CD8-positive, alpha-beta memory T cell (primary cell): ENCODE data around the gene C21orf58. TPM values are rescaled to one million over a fixed set of nuclear protein-coding genes. Genes with fewer than 3 reads are reported as not detected.

ENCODE experiments used
- CTCF ChIA-PET: fragments of 350-600 bp; sonication (Branson Sonifier 250); formaldehyde crosslinking; loops from one replicate; lab custom pipeline; 2021; ENCODE audit warnings: antibody characterized with exemption; lab: Charles Lee
- POLR2A ChIA-PET: fragments of 350-600 bp; sonication (Branson Sonifier 250); formaldehyde crosslinking; loops from one replicate; lab custom pipeline; 2021; ENCODE audit warnings: antibody characterized with exemption; lab: Charles Lee
- DNase-seq, 5 donors: peaks; one replicate each; pipeline versions ENCODE4 v3.0.0 to v3.0.0-alpha.2; 2020 to 2022; ENCODE audit warnings: mixed read lengths in 1 of 5
- H3K27ac ChIP-seq: one replicate; pipeline ENCODE4 v1.7.0; 2013; ENCODE audit warnings: low read depth, mild to moderate bottlenecking, low read length, moderate library complexity
- H3K27me3 ChIP-seq: 2 replicates; pipeline ENCODE4 v1.7.0; 2013; ENCODE audit warnings: low read length, mild to moderate bottlenecking; ENCODE audit not compliant: insufficient read depth, poor library complexity, severe bottlenecking
- H3K36me3 ChIP-seq: 2 replicates; pipeline ENCODE4 v1.7.0; 2013; ENCODE audit warnings: mild to moderate bottlenecking, low read length, moderate library complexity; ENCODE audit not compliant: insufficient read depth
- H3K4me1 ChIP-seq: 2 replicates; pipeline ENCODE4 v1.7.0; 2013; ENCODE audit warnings: mild to moderate bottlenecking, low read length, moderate library complexity; ENCODE audit not compliant: insufficient read depth
- H3K4me3 ChIP-seq: 2 replicates; pipeline ENCODE4 v1.7.0; 2013; ENCODE audit warnings: mild to moderate bottlenecking, low read length
- H3K9me3 ChIP-seq: 2 replicates; pipeline ENCODE4 v1.7.0; 2013; ENCODE audit warnings: mild to moderate bottlenecking, low read length
- H3K27ac Mint-ChIP-seq, 8 donors: one replicate each; pipeline ENCODE4 v1.8.0; 2020 to 2021; ENCODE audit warnings: mixed read lengths in 8 of 8, mild to moderate bottlenecking in 6 of 8, inconsistent platforms in 3 of 8, moderate library complexity in 3 of 8
- H3K27me3 Mint-ChIP-seq, 2 donors: one replicate each; pipeline ENCODE4 v1.8.0; 2020 to 2021; ENCODE audit warnings: mixed read lengths in 2 of 2, mild to moderate bottlenecking in 1 of 2, moderate library complexity in 1 of 2
- H3K36me3 Mint-ChIP-seq, 3 donors: one replicate each; pipeline ENCODE4 v1.8.0; 2020 to 2021; ENCODE audit warnings: mixed read lengths in 3 of 3, inconsistent platforms in 1 of 3, mild to moderate bottlenecking in 1 of 3
- H3K4me1 Mint-ChIP-seq, 3 donors: one replicate each; pipeline ENCODE4 v1.8.0; 2020 to 2021; ENCODE audit warnings: mixed read lengths in 3 of 3, inconsistent platforms in 1 of 3, mild to moderate bottlenecking in 1 of 3
- H3K4me3 Mint-ChIP-seq, 7 donors: one replicate each; pipeline ENCODE4 v1.8.0; 2020 to 2021; ENCODE audit warnings: mixed read lengths in 7 of 7, mild to moderate bottlenecking in 6 of 7, moderate library complexity in 4 of 7, inconsistent platforms in 2 of 7
- H3K9me3 Mint-ChIP-seq, 5 donors: one replicate each; pipeline ENCODE4 v1.8.0; 2020 to 2022; ENCODE audit warnings: mixed read lengths in 5 of 5, mild to moderate bottlenecking in 3 of 5, moderate library complexity in 2 of 5, inconsistent platforms in 1 of 5
- polyA plus RNA-seq: library from polyadenylated mRNA; unstranded; fragments of 300-500 nt; fragmentation: Illumina TruSeq; gene quantifications from one replicate; pipeline ENCODE4 v1.2.3, GENCODE V29; 2021
- total RNA-seq, 2 experiments: library from RNA; stranded (reverse); gene quantifications; one replicate each; pipeline ENCODE4 v1.2.3, GENCODE V29; 2021

C21orf58 gene
- total and polyA plus RNA-seq, 3 experiments from 2014 or later, result 0.62 to 14.5 (median 13.4) TPM

GRCh38 chr21:46351476-46352163 lies 27.9 kb upstream of the C21orf58 start:
- H3K27ac Mint-ChIP-seq, result peak overlapping the region in 1 of 8 donors; percentile 87
- POLR2A ChIA-PET, result interaction anchor here (0.6 kb wide), 1 partner anchor 29 kb away, joined by 3 read pairs; no protein-coding TSS in a partner anchor
- no peak for DNase-seq
- H3K36me3 ChIP-seq, result peaks cover 43% of the 10 kb centered on the region
- no peaks in the 10 kb centered on the region for H3K27me3 Mint-ChIP-seq
- CTCF ChIA-PET, result no interaction called here
- no peak overlapping the region for H3K4me3 ChIP-seq
- no peaks in the 10 kb centered on the region for H3K9me3 ChIP-seq
- no peaks in the 10 kb centered on the region for H3K4me1 ChIP-seq
- no peaks in the 10 kb centered on the region for H3K27me3 ChIP-seq
- H3K27ac ChIP-seq, result no peak overlapping the region
- peaks cover 3 to 5% (median 5%) of the 10 kb centered on the region in 3 donors for H3K4me1 Mint-ChIP-seq
- peaks cover 9 to 93% (median 18%) of the 10 kb centered on the region in 3 donors for H3K36me3 Mint-ChIP-seq
- H3K9me3 Mint-ChIP-seq, result no peaks in the 10 kb centered on the region
- H3K4me3 Mint-ChIP-seq, result no peak overlapping the region

GRCh38 chr21:46350981-46351380 lies 27.3 kb upstream of the C21orf58 start:
- Mint-ChIP-seq H3K9me3 (no peaks in the 10 kb centered on the region), H3K4me3 (no peak overlapping the region), H3K27me3 (no peaks in the 10 kb centered on the region), H3K36me3 (peaks cover 9 to 94% (median 18%) of the 10 kb centered on the region in 3 donors), H3K27ac (no peak overlapping the region), H3K4me1 (peaks cover 3 to 5% (median 5%) of the 10 kb centered on the region in 3 donors)
- Histone ChIP-seq H3K27me3 (no peaks in the 10 kb centered on the region), H3K4me3 (no peak overlapping the region), H3K9me3 (no peaks in the 10 kb centered on the region), H3K36me3 (peaks cover 44% of the 10 kb centered on the region), H3K27ac (no peak overlapping the region), H3K4me1 (no peaks in the 10 kb centered on the region)
- CTCF ChIA-PET, result no interaction called here
- POLR2A ChIA-PET, result no interaction called here
- DNase-seq, result no peak

- Histone ChIP-seq H3K9me3 (no peaks in the 10 kb centered on the region), H3K4me3 (no peak overlapping the region), H3K27me3 (no peaks in the 10 kb centered on the region), H3K36me3 (peaks cover 48% of the 10 kb centered on the region), H3K27ac (no peak overlapping the region), H3K4me1 (no peaks in the 10 kb centered on the region)
- Mint-ChIP-seq H3K27me3 (no peaks in the 10 kb centered on the region), H3K36me3 (peaks cover 9 to 97% (median 18%) of the 10 kb centered on the region in 3 donors), H3K4me3 (no peak overlapping the region), H3K27ac (no peak overlapping the region), H3K4me1 (peaks cover 3 to 5% (median 5%) of the 10 kb centered on the region in 3 donors), H3K9me3 (no peaks in the 10 kb centered on the region)
- POLR2A ChIA-PET, result no interaction called here
- no peak for DNase-seq
- CTCF ChIA-PET, result no interaction called here
Measured at GRCh38 chr21:46350571-46350970, 26.9 kb upstream of the C21orf58 start.

GRCh38 chr21:46349134-46349760 lies 25.6 kb upstream of the C21orf58 start:
- Mint-ChIP-seq H3K27ac (peak overlapping the region in 1 of 8 donors; percentile 87), H3K4me3 (no peak overlapping the region), H3K27me3 (no peaks in the 10 kb centered on the region), H3K4me1 (peaks cover 0 to 3% (median 0%) of the 10 kb centered on the region in 3 donors), H3K9me3 (no peaks in the 10 kb centered on the region), H3K36me3 (peaks cover 9 to 94% (median 21%) of the 10 kb centered on the region in 3 donors)
- no peak overlapping the region for H3K27ac ChIP-seq
- no peak for DNase-seq
- peaks cover 44% of the 10 kb centered on the region for H3K36me3 ChIP-seq
- H3K9me3 ChIP-seq, result no peaks in the 10 kb centered on the region
- CTCF ChIA-PET, result no interaction called here
- no peak overlapping the region for H3K4me3 ChIP-seq
- POLR2A ChIA-PET, result interaction anchor here (0.7 kb wide), 1 partner anchor 53 kb away, joined by 3 read pairs; no protein-coding TSS in a partner anchor
- no peaks in the 10 kb centered on the region for H3K4me1 ChIP-seq
- no peaks in the 10 kb centered on the region for H3K27me3 ChIP-seq

- Mint-ChIP-seq H3K27me3 (no peaks in the 10 kb centered on the region), H3K4me3 (peak overlapping the region in 1 of 7 donors; percentile 69), H3K27ac (peak overlapping the region in 2 of 8 donors; percentile 46 to 54), H3K9me3 (no peaks in the 10 kb centered on the region), H3K36me3 (peaks cover 3 to 92% (median 21%) of the 10 kb centered on the region in 3 donors), H3K4me1 (peaks cover 3 to 11% (median 10%) of the 10 kb centered on the region in 3 donors)
- H3K36me3 ChIP-seq, result peaks cover 39% of the 10 kb centered on the region
- ChIA-PET CTCF (interaction anchor here (1.5 kb wide), 1 partner anchor 16 kb away, joined by 3 read pairs; no protein-coding TSS in a partner anchor), POLR2A (no interaction called here)
- H3K4me1 ChIP-seq, result no peaks in the 10 kb centered on the region
- H3K27ac ChIP-seq, result no peak overlapping the region
- no peak for DNase-seq
- H3K27me3 ChIP-seq, result no peaks in the 10 kb centered on the region
- no peaks in the 10 kb centered on the region for H3K9me3 ChIP-seq
- H3K4me3 ChIP-seq, result no peak overlapping the region
Measured at GRCh38 chr21:46347791-46348381, 24.2 kb upstream of the C21orf58 start.

GRCh38 chr21:46347203-46347550 lies 23.5 kb upstream of the C21orf58 start:
- H3K4me1 Mint-ChIP-seq, result peaks cover 5 to 12% (median 11%) of the 10 kb centered on the region in 3 donors
- Histone ChIP-seq H3K36me3 (peaks cover 38% of the 10 kb centered on the region), H3K4me1 (no peaks in the 10 kb centered on the region), H3K9me3 (no peaks in the 10 kb centered on the region), H3K27me3 (no peaks in the 10 kb centered on the region), H3K4me3 (no peak overlapping the region), H3K27ac (no peak overlapping the region)
- no peaks in the 10 kb centered on the region for H3K27me3 Mint-ChIP-seq
- ChIA-PET POLR2A (no interaction called here), CTCF (interaction anchor here (1.5 kb wide), 1 partner anchor 16 kb away, joined by 3 read pairs; no protein-coding TSS in a partner anchor)
- no peak for DNase-seq
- no peaks in the 10 kb centered on the region for H3K9me3 Mint-ChIP-seq
- H3K27ac Mint-ChIP-seq, result no peak overlapping the region
- H3K36me3 Mint-ChIP-seq, result peaks cover 3 to 90% (median 21%) of the 10 kb centered on the region in 3 donors
- H3K4me3 Mint-ChIP-seq, result no peak overlapping the region

GRCh38 chr21:46346296-46347202 lies 22.9 kb upstream of the C21orf58 start:
- H3K27me3 Mint-ChIP-seq, result no peaks in the 10 kb centered on the region
- ChIA-PET CTCF (interaction anchor here (1.5 kb wide), 1 partner anchor 17 kb away, joined by 3 read pairs; no protein-coding TSS in a partner anchor), POLR2A (no interaction called here)
- no peak for DNase-seq
- H3K27ac ChIP-seq, result no peak overlapping the region
- H3K36me3 ChIP-seq, result peaks cover 34% of the 10 kb centered on the region
- H3K4me3 Mint-ChIP-seq, result no peak overlapping the region
- H3K4me3 ChIP-seq, result no peak overlapping the region
- H3K4me1 ChIP-seq, result no peaks in the 10 kb centered on the region
- H3K4me1 Mint-ChIP-seq, result peaks cover 5 to 12% (median 11%) of the 10 kb centered on the region in 3 donors
- peaks cover 3 to 85% (median 21%) of the 10 kb centered on the region in 3 donors for H3K36me3 Mint-ChIP-seq
- H3K9me3 ChIP-seq, result no peaks in the 10 kb centered on the region
- H3K27me3 ChIP-seq, result no peaks in the 10 kb centered on the region
- H3K9me3 Mint-ChIP-seq, result no peaks in the 10 kb centered on the region
- no peak overlapping the region for H3K27ac Mint-ChIP-seq
